IPS-NIHi11 (cell line): ENCODE results near the gene SPEN.
"Not testable (repeated sequence)": the region's sequence is repeated elsewhere in the genome, so short reads cannot be mapped to it uniquely, and the experiment has no call there.

ENCODE experiments used
- DNase-seq: peaks from one replicate; pipeline ENCODE4 v3.0.0; 2012; ENCODE audit warnings: mixed read lengths, low spot score

SPEN gene

GRCh38 chr1:15858069-15858670, 10.7 kb downstream of the SPEN start:
- no peak for DNase-seq

DNA sequence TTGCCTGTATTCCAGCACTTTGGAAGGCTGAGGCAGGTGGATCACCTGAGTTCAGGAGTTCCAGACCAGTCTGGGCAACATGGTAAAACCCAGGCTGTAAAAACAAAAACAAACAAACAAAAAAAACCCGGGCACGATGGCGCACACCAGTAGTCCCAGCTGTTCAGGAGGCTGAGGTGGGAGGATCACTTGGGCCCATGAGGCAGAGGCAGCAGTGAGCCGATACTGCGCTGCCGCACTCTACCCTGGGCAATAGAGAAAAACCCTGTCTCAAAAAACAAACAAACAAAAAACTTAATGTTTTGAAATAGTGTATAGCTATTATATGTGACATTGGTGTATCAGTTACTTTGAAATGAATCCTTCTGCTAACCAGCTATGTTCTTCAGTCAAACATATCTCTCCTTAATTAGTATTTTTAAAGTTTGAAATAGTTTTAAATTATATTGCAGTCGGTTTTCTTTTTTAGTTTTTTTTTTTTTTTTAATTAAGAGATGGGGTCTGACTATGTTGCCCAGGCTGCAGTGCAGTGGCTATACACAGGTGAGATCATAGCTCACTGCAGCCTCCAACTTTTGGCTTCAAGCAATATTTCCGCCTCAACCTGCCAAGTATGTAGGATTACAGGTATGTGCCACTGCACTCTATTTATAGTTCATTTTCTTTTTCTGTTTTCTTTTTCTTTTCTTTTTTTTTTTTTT, 11.3 kb downstream of the SPEN start:
- DNase-seq: no peak

DNA sequence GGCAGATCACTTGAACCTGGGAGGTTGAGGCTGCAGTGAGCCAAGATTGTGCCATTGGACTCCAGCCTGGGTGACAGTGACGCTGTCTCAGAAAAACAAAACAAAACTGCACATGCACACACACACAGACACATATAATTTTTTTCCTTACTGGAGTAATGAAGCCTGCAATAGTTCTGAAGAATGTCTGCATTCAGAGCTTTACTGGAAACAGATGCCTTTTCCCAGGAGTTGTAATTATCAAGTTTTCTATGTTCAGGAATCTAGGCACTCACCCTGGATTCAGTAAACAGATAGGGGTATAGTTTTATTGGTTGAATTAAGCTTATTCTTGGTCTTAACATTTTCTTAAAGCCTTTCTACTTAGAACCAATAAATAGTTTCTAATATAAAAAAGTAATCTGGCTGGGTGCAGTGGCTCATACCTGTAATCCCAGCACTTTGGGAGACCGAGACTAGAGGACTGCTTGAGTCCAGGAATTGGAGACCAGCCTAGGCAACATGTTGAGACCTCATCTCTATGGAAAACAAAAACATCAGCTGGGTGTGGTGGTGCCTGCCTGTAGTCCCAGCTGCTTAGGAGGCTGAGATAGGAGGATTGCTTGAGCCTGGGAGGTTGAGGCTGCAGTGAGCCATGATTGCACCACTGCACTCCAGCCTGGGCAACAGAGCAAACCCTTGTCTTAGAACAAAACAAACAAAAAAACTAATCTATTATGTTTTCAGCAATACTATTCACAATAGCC, 15.8 kb downstream of the SPEN start:
- DNase-seq: no peak

DNA sequence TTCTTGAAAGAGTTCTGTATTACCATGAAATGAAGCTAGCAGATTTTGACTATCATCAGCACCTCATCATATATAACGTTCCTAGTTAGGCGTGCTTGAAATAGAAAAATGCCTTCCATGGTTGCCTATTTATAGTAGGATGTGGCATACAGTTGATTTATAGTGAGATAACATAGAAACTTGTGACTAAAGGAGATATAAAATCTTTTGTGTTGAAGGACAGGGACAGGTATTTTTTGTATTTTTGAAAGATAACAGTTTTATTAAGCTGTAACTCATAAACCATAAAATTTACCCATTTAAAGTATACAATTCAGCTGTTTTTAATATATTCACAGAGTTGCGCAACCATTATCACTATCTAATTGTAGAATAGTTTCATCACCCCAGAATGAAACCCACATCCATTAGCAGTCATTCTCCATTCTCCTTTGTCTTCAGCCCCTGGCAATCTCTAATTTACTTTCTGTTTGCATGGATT, 19.3 kb downstream of the SPEN start:
- no peak for DNase-seq

GRCh38 chr1:15867288-15867687, 19.8 kb downstream of the SPEN start:
- DNase-seq: no peak

GRCh38 chr1:15869413-15869812, 21.9 kb downstream of the SPEN start:
- no peak for DNase-seq

DNA sequence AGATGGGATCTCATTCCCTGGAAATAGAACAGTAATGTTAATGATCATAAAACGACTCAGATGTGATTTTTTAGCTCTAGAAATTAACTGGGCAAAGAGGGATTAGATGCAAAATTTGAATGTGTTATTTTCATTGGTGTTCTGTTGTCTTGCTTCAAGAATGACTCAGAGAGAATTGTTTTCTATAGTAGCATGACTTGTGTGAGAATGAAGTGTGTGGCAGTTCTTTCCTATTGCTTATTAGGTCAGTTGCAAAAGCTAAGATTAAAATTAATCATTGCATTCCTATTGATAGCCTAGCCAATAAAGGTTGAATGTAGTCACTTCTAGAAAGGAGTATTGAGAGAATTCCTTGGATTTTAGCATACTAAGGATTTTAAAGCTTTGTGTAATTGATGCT, 22.9 kb downstream of the SPEN start:
- DNase-seq: no peak

GRCh38 chr1:15874471-15874870, 27.0 kb downstream of the SPEN start:
- no peak for DNase-seq

GRCh38 chr1:15876357-15877055, 29.0 kb downstream of the SPEN start:
- peak; percentile 33 for DNase-seq

GRCh38 chr1:15881961-15882360, 34.5 kb downstream of the SPEN start:
- no peak for DNase-seq

GRCh38 chr1:15882665-15883064, 35.2 kb downstream of the SPEN start:
- no peak for DNase-seq

DNA sequence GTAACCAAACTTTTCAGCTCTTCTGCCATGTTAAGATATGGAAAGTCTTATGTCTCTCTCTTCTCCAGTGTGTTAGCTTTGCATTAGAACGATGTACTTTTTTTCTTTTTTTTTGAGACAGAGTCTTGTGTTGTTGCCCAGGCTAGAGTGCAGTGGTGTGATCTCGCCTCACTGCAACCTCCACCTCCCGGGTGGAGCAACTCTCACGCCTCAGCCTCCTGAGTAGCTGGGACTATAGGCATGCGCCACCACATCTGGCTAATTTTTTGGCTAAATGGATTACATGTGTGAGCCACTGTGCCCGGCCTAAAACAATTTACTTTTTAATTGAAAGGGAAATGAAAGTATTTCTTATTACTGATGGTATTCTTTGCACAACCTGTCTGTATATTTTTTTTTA, 35.8 kb downstream of the SPEN start:
- no peak for DNase-seq

- no peak for DNase-seq
Observed at GRCh38 chr1:15884477-15884876, 37.0 kb downstream of the SPEN start.

DNA sequence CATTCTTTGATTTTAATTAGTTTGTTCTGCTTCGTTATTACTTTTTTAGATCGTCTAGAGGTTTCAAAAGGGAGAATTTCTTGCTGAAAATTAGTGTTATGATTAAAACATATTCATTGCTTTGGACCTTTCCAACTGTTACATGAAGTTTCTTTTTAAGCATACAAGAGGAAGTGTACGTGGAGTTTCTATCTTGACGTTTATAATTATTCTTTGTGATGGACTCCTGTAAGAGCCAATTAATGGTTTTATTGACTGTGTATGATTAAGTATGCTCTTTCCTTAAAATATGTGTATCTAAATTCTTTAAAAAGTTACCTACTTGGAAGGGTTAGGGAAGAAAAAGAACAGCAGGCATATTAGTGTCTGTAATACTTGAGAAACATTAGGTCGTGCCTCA, 37.8 kb downstream of the SPEN start:
- DNase-seq: no peak

DNA sequence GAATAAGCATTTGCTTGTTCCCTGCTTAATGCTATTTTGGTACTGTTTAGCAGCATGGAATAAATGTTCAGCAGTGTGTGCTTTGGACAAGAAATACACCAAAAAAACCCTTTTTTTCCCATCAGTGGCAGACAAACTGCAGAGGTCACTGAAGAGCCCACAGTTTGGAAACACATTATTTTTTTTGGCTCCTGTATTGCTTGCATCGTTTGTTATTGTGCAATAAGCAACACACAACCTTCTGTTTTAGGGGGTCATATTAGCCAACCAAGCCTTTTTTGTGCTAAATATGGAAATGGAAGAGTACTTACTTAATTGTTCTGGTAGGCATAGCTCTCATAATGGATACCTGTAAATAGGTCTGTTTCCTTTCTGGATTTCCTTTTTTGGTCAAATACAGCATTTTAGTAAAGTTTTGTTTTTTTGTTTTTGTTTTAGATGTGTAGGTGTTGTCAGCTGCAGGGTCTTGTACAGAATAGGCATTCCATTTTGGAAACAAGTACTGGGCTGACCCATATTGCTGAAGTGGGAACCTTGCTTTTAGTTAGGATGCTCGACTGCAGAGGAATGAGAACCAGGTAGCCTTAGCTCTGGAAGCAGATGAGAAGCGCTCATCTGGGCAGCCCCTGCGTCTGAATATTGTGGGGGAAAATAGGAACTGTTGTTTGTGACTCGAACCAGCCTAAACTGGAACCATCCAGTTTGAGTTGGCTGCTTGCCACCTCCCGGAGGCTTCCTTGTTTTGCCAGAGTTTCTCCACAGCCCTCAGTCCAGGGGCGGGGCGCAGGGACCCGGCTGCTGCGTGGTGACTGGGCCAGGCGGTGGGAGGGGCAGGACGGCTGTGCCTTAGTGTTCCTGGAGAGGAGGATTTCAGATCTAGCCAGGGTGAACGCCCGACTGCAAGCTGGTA, 38.4 kb downstream of the SPEN start:
- DNase-seq: peak; percentile 92

GRCh38 chr1:15886611-15887167, 39.2 kb downstream of the SPEN start:
- DNase-seq: no peak

- not testable (repeated sequence) for DNase-seq
Observed at GRCh38 chr1:15892857-15893599, 45.5 kb downstream of the SPEN start.

- DNase-seq: no peak
Observed at GRCh38 chr1:15895233-15895632, 47.7 kb downstream of the SPEN start.

GRCh38 chr1:15896841-15897610, 49.5 kb downstream of the SPEN start:
- not testable (repeated sequence) for DNase-seq

DNA sequence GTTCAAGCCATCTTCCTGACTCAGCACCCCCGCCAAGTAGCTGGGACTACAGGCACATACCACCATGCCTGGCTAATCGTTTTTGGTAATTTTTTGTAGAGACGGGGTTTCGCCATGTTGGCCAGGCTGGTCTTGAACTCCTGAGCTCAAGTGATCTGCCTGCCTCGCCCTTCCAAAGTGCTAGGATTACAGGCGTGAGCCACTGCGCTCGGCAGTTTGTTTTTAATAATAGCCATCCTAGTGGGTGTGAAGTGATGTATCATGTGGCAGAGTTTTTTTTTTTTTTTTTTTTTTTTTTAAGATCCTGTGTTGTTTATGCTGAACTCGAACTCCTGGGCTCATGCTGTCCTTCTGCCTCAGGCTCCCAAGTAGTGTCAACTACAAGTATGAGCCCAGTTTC, 51.8 kb downstream of the SPEN start:
- DNase-seq: no peak
